HL-60 (cell line): ENCODE measurements around the gene PTMA.

Experiments
- DNase-seq, 2 experiments: peaks; one replicate each; pipeline ENCODE4 v3.0.0-alpha.2; 2010 to 2020; ENCODE audit warnings: low read depth in 1 of 2, low spot score in 1 of 2
- H3K27ac ChIP-seq: fragments of 250-450 bp; sonication (Bioruptor Pico); replicated peaks from 2 replicates; pipeline ENCODE4 v1.5.1; 2020; ENCODE audit warnings: mild to moderate bottlenecking, moderate library complexity
- H3K27me3 ChIP-seq: fragments of 250-450 bp; sonication (Bioruptor Pico); 2 replicates; pipeline ENCODE4 v1.5.1; 2021; ENCODE audit warnings: mild to moderate bottlenecking, moderate library complexity; ENCODE audit not compliant: insufficient read depth, poor library complexity, severe bottlenecking
- H3K4me3 ChIP-seq: replicated peaks from 2 replicates; pipeline ENCODE4 v1.5.1; 2011; ENCODE audit warnings: mild to moderate bottlenecking, control low read depth, low read length; ENCODE audit not compliant: insufficient read depth
- CTCF ChIP-seq: IDR thresholded peaks from one replicate; pipeline ENCODE4 v1.5.1; 2011; ENCODE audit warnings: low read length, control low read depth, inconsistent platforms; ENCODE audit not compliant: insufficient read depth
- GABPA ChIP-seq: IDR thresholded peaks from 2 replicates; pipeline ENCODE4 v1.6.1; 2012; ENCODE audit warnings: low read depth
- POLR2AphosphoS5 ChIP-seq: IDR thresholded peaks from 2 replicates; pipeline ENCODE4 v1.6.1; 2012; ENCODE audit warnings: low read depth
- SPI1 ChIP-seq: IDR thresholded peaks from 2 replicates; pipeline ENCODE4 v1.6.1; 2012; ENCODE audit warnings: low read depth, mild to moderate bottlenecking, borderline replicate concordance
- TF ChIP-seq, protein P1 (sequence below): IDR thresholded peaks from 2 replicates; pipeline ENCODE4 v1.6.1; 2012; ENCODE audit warnings: low read depth; ENCODE audit not compliant: insufficient replicate concordance

Gene PTMA

DNA sequence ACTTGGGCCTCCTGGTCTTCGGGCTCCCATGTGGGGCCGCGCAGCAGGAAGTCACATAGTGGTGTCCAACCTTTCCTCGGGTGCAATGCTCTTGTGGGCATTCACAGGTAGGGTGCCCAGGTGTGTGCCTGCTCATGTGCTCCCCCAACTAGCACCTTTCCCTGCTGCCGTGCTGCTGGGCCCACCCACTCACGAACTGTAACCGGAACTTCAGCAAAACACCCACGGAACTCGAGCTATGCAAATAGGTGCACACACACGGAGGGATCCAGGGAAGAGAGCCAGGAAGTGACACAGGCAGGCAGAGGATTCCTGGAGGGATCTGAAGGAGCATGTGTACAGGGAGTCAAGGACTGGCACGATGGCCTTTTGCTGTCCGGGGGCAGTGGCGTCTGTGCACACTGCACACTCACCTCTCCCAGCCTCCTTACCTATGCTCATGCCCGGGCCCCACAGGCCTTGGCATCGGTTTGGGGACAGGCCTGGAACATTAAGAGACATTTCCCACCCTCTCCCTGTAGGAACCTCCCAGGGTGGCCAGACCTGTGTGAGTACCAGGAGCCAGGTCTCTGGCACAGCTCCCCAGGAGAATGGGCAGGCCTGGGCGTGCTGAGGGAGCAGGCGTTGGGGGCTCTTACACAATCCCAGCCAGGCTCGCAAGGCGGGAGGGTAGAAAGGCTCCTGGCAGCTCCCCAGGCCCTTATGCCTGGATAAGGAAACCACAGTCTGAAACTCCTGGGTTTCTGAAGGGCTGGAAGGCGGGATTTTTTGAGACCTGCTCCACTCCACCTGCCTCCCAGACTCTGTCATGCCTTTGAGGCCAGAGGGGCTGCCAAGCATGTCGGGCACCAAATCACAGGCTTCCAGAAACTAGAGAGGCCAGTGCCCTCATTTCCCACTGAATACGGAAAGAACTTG lies 6.6 kb upstream of the PTMA start:
- peak in 1 of 2 experiments; percentile 64 for DNase-seq
- Histone ChIP-seq H3K27me3 (no peaks in the 10 kb centered on the region), H3K27ac (no peak overlapping the region), H3K4me3 (no peak overlapping the region)
- TF ChIP-seq SPI1: no peak
- no peak for TF ChIP-seq CTCF
- TF ChIP-seq GABPA: no peak
- TF ChIP-seq, protein P1, sequence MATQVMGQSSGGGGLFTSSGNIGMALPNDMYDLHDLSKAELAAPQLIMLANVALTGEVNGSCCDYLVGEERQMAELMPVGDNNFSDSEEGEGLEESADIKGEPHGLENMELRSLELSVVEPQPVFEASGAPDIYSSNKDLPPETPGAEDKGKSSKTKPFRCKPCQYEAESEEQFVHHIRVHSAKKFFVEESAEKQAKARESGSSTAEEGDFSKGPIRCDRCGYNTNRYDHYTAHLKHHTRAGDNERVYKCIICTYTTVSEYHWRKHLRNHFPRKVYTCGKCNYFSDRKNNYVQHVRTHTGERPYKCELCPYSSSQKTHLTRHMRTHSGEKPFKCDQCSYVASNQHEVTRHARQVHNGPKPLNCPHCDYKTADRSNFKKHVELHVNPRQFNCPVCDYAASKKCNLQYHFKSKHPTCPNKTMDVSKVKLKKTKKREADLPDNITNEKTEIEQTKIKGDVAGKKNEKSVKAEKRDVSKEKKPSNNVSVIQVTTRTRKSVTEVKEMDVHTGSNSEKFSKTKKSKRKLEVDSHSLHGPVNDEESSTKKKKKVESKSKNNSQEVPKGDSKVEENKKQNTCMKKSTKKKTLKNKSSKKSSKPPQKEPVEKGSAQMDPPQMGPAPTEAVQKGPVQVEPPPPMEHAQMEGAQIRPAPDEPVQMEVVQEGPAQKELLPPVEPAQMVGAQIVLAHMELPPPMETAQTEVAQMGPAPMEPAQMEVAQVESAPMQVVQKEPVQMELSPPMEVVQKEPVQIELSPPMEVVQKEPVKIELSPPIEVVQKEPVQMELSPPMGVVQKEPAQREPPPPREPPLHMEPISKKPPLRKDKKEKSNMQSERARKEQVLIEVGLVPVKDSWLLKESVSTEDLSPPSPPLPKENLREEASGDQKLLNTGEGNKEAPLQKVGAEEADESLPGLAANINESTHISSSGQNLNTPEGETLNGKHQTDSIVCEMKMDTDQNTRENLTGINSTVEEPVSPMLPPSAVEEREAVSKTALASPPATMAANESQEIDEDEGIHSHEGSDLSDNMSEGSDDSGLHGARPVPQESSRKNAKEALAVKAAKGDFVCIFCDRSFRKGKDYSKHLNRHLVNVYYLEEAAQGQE: no peak
- TF ChIP-seq POLR2AphosphoS5: no peak

- no peak for DNase-seq
- no peak for TF ChIP-seq SPI1
- TF ChIP-seq GABPA: no peak
- no peak for TF ChIP-seq CTCF
- TF ChIP-seq, protein P1: no peak
- no peak for TF ChIP-seq POLR2AphosphoS5
- no peaks in the 10 kb centered on the region for H3K27me3 ChIP-seq
- H3K27ac ChIP-seq: no peak overlapping the region
- H3K4me3 ChIP-seq: no peak overlapping the region
These were observed 4.3 kb upstream of the PTMA start for GRCh38 chr2:231704017-231704416.

- Histone ChIP-seq H3K27ac (peak overlapping the region; percentile 100), H3K27me3 (no peaks in the 10 kb centered on the region), H3K4me3 (peak overlapping the region; percentile 49)
- TF ChIP-seq POLR2AphosphoS5 (peak; percentile 100), SPI1 (no peak), GABPA (peak; percentile 58; the same call in 1 of the 2 replicates), CTCF (peak; percentile 95)
- TF ChIP-seq, protein P1: peak; percentile 86
- peak; percentile 97 to 98 for DNase-seq
These were observed 1.3 kb upstream of the PTMA start for GRCh38 chr2:231706731-231707624.
